Thyroid gland (tissue), 4 donors: Measurements from ENCODE around the gene MINAR2. TPM values are rescaled to one million over a fixed set of nuclear protein-coding genes. Genes with fewer than 3 reads are reported as not detected.

ENCODE experiments used
- DNase-seq, 2 donors: peaks; one replicate each; pipeline ENCODE4 v3.0.0-alpha.2; 2019
- H3K27ac ChIP-seq, 3 donors: fragments of 200-600 bp; sonication (generic); 1 replicate in 2 of 3; 2 replicates in 1 of 3; pipeline ENCODE4 v1.5.1; 2016 to 2019; ENCODE audit warnings: mild to moderate bottlenecking in 1 of 3, moderate library complexity in 1 of 3
- H3K27me3 ChIP-seq: fragments of 200-600 bp; sonication (generic); one replicate; pipeline ENCODE4 v1.5.1; 2019
- H3K36me3 ChIP-seq, 2 donors: fragments of 200-600 bp; sonication (generic); one replicate each; pipeline ENCODE4 v1.5.1; 2016 to 2019
- H3K4me1 ChIP-seq, 2 donors: fragments of 200-600 bp; sonication (generic); one replicate each; pipeline ENCODE4 v1.5.1; 2017 to 2019
- H3K4me3 ChIP-seq, 3 donors: fragments of 200-600 bp; sonication (generic); replicated peaks in 1 of 3; 1 replicate in 2 of 3; 2 replicates in 1 of 3; pipeline ENCODE4 v1.5.1; 2016; ENCODE audit warnings: mild to moderate bottlenecking in 1 of 3
- H3K9me3 ChIP-seq: fragments of 200-600 bp; sonication (generic); one replicate; pipeline ENCODE4 v1.5.1; 2017
- POLR2A ChIP-seq, 2 donors: fragments of 450-650 bp; IDR thresholded peaks; one replicate each; pipeline ENCODE4 v1.6.1; 2017; ENCODE audit warnings: antibody characterized with exemption in 2 of 2, mild to moderate bottlenecking in 2 of 2, moderate library complexity in 1 of 2
- WGBS, 2 donors: methylation state at CpG; one replicate each; pipeline ENCODE4 v1.1.5; 2017; 5-methylcytosine and 5-hydroxymethylcytosine counted together
- intact Hi-C: fragments of 100-400 bp; cut with DNase I; formaldehyde crosslinking; loops from one replicate; pipeline ENCODE4 v1.15.1; 2023
- total RNA-seq, 4 donors: library from RNA; depleted of rRNA; stranded (reverse); fragments of >200 nt; gene quantifications; one replicate each; pipeline ENCODE4 v1.2.3, GENCODE V29; 2016
- TF ChIP-seq, protein P1 (sequence below), 6 experiments: fragments of 200-600 bp in 3 of 6; fragments of 450-650 bp in 3 of 6; sonication (generic) in 3 of 6; IDR thresholded peaks; one replicate each; pipeline ENCODE4 v1.5.1; 2016 to 2019; ENCODE audit warnings: antibody characterized with exemption in 6 of 6, mild to moderate bottlenecking in 2 of 6, inconsistent platforms in 1 of 6, moderate library complexity in 1 of 6

MINAR2 gene
- total RNA-seq = not detected

DNA sequence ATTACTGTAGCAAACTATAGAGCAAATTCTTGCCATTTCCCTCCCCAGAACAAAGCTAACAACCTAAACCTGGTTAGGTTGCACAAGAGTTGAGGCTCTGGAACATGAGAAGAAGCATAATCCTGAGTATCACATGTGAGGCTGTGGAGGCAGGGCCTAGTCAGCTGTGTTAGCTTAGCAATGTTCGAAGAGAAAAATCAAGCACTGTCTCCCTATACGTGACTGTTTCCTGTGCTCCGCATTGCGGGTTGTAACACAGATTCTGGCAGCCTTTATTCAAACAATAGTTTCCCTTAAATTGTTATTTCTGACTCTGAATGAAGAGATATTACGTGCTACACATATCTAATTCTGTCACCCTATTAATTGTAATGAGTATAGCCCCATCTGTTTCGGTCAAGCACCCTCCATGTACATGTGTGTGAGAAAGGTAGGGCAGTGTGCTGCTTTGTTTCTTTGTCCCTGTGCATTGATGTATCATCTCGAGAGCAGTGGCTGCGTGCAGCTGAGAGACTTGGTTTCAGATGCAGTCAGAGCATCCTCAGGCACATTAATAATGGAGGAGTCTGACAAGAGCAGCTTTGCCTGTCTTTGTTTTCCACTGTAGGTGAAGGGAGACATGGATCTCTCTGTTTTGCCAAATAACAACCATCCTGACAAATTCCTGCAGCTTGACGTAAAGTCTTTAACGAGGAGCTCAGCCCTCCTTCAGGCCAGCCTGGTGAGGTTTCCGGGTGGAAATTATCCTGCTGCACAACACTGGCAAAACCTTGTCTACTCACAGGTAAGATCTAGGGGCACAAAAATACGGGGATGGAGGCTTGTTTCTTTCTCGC is at the start of gene MINAR2:
Gene MINAR2, plus strand, starts transcription at position 523 of the 836 bp plus-strand sequence. Its CDS starts 97 bp downstream, at position 620.
- H3K4me1 ChIP-seq = no peaks in the 10 kb centered on the region
- intact Hi-C loops = no loop called here
- TF ChIP-seq, protein P1, sequence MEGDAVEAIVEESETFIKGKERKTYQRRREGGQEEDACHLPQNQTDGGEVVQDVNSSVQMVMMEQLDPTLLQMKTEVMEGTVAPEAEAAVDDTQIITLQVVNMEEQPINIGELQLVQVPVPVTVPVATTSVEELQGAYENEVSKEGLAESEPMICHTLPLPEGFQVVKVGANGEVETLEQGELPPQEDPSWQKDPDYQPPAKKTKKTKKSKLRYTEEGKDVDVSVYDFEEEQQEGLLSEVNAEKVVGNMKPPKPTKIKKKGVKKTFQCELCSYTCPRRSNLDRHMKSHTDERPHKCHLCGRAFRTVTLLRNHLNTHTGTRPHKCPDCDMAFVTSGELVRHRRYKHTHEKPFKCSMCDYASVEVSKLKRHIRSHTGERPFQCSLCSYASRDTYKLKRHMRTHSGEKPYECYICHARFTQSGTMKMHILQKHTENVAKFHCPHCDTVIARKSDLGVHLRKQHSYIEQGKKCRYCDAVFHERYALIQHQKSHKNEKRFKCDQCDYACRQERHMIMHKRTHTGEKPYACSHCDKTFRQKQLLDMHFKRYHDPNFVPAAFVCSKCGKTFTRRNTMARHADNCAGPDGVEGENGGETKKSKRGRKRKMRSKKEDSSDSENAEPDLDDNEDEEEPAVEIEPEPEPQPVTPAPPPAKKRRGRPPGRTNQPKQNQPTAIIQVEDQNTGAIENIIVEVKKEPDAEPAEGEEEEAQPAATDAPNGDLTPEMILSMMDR (IDR thresholded peaks at IDR 0.05) = no peak
- TF ChIP-seq POLR2A (IDR thresholded peaks at IDR 0.05) = no peak
- H3K9me3 ChIP-seq = no peaks in the 10 kb centered on the region
- H3K27me3 ChIP-seq = no peaks in the 10 kb centered on the region
- no peak within 1 kb of the TSS for H3K27ac ChIP-seq
- H3K36me3 ChIP-seq = no peaks in the 10 kb centered on the region
- no peak within 1 kb of the TSS for H3K4me3 ChIP-seq
- DNase-seq = no peak
- WGBS, 2 donors = 85 to 87% methylated on average over 13 of the region's 13 CpGs

- Histone ChIP-seq H3K4me3 (no peak overlapping the region), H3K27ac (no peak overlapping the region), H3K27me3 (no peaks in the 10 kb centered on the region), H3K36me3 (no peaks in the 10 kb centered on the region), H3K4me1 (no peaks in the 10 kb centered on the region), H3K9me3 (no peaks in the 10 kb centered on the region)
- DNase-seq = no peak
- intact Hi-C loops = no loop called here
- TF ChIP-seq, protein P1 (IDR thresholded peaks at IDR 0.05) = no peak
- no peak for TF ChIP-seq POLR2A (IDR thresholded peaks at IDR 0.05)
These were observed 49.2 kb upstream of the MINAR2 start for GRCh38 chr5:129698661-129699060.

GRCh38 chr5:129716235-129716634 is 31.7 kb upstream of the MINAR2 start:
- Histone ChIP-seq H3K4me1 (no peaks in the 10 kb centered on the region), H3K27me3 (no peaks in the 10 kb centered on the region), H3K36me3 (no peaks in the 10 kb centered on the region), H3K9me3 (no peaks in the 10 kb centered on the region), H3K4me3 (no peak overlapping the region), H3K27ac (no peak overlapping the region)
- WGBS, 2 donors = 73 to 77% methylated on average over 1 of the region's 1 CpG
- DNase-seq = no peak
- intact Hi-C loops = no loop called here
- TF ChIP-seq, protein P1 (IDR thresholded peaks at IDR 0.05) = no peak
- TF ChIP-seq POLR2A (IDR thresholded peaks at IDR 0.05) = no peak

DNA sequence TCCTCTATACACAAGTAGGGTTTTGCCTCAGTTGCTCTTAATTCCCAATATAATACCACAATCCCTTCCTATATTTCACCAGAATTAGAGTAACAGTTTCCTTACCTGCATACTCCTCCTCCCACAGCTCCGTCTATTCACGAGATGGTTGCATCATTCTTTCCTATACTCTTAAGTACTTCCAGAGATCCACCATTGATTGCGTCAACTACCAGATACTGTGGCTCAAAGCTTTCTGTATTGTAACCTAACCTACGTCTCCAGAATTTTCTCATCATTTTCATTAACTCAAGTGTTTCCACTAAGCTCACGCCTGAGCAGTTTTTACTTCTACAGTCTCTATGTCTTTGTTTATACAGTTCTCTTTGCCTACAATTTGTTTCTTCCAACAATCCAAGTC is 31.2 kb upstream of the MINAR2 start:
- H3K4me3 ChIP-seq = no peak overlapping the region
- intact Hi-C loops = no loop called here
- H3K36me3 ChIP-seq = no peaks in the 10 kb centered on the region
- no peaks in the 10 kb centered on the region for H3K9me3 ChIP-seq
- no peak for TF ChIP-seq POLR2A (IDR thresholded peaks at IDR 0.05)
- TF ChIP-seq, protein P1 (IDR thresholded peaks at IDR 0.05) = no peak
- no peaks in the 10 kb centered on the region for H3K4me1 ChIP-seq
- 23 to 41% methylated on average over 5 of the region's 5 CpGs for WGBS, 2 donors
- no peak for DNase-seq
- H3K27ac ChIP-seq = no peak overlapping the region
- H3K27me3 ChIP-seq = no peaks in the 10 kb centered on the region

- no peaks in the 10 kb centered on the region for H3K36me3 ChIP-seq
- no peaks in the 10 kb centered on the region for H3K4me1 ChIP-seq
- no peaks in the 10 kb centered on the region for H3K9me3 ChIP-seq
- no peak overlapping the region for H3K27ac ChIP-seq
- H3K4me3 ChIP-seq = no peak overlapping the region
- no peaks in the 10 kb centered on the region for H3K27me3 ChIP-seq
- intact Hi-C loops = no loop called here
- DNase-seq = no peak
- TF ChIP-seq POLR2A (IDR thresholded peaks at IDR 0.05) = no peak
- TF ChIP-seq, protein P1 (IDR thresholded peaks at IDR 0.05) = no peak
These were observed 30.1 kb upstream of the MINAR2 start for GRCh38 chr5:129717751-129718310.
